Glomerular endothelial cell (primary cell): ENCODE measurements around the gene SPATA18. TPM values are rescaled to one million over a fixed set of nuclear protein-coding genes. Genes with fewer than 3 reads are reported as not detected.

Source experiments
- DNase-seq: peaks from one replicate; pipeline ENCODE4 v3.0.0-alpha.2; 2011; ENCODE audit warnings: low read depth, low spot score; ENCODE audit errors: extremely low read depth
- total RNA-seq: library from RNA; depleted of rRNA; stranded (reverse); fragments of >200 nt; gene quantifications from 2 replicates; pipeline ENCODE4 v1.2.3, GENCODE V29; 2015

SPATA18 gene
- 12.3 and 17.4 TPM in 2 replicates for total RNA-seq

- DNase-seq = no peak
Observed at GRCh38 chr4:52051213-52051614, at the start of gene SPATA18. Gene SPATA18, plus strand, starts transcription at chr4:52051304. Its CDS starts 401 bp downstream, at chr4:52051705.

GRCh38 chr4:52001616-52002015, 49.5 kb upstream of the SPATA18 start:
- DNase-seq = no peak

GRCh38 chr4:52004414-52004813, 46.7 kb upstream of the SPATA18 start:
- DNase-seq = no peak

- DNase-seq = no peak
Observed at GRCh38 chr4:52005604-52006273, 45.4 kb upstream of the SPATA18 start.

- no peak for DNase-seq
Observed at GRCh38 chr4:52006887-52007286, 44.2 kb upstream of the SPATA18 start.

- no peak for DNase-seq
Observed at GRCh38 chr4:52010986-52011385, 40.1 kb upstream of the SPATA18 start.

GRCh38 chr4:52012651-52013050, 38.5 kb upstream of the SPATA18 start:
- no peak for DNase-seq

- no peak for DNase-seq
Observed at GRCh38 chr4:52014903-52015302, 36.2 kb upstream of the SPATA18 start.

- no peak for DNase-seq
Observed at GRCh38 chr4:52015366-52015765, 35.7 kb upstream of the SPATA18 start.

GRCh38 chr4:52016981-52017380, 34.1 kb upstream of the SPATA18 start:
- no peak for DNase-seq

GRCh38 chr4:52017814-52018213, 33.3 kb upstream of the SPATA18 start:
- DNase-seq = no peak

GRCh38 chr4:52019936-52020657, 31.0 kb upstream of the SPATA18 start, which contains the start of gene LRRC66:
Gene LRRC66, minus strand, starts transcription at chr4:52020363. Its CDS starts 2,750 bp downstream, at chr4:52017613.
- DNase-seq = no peak

GRCh38 chr4:52028970-52029369, 22.1 kb upstream of the SPATA18 start:
- DNase-seq = no peak

- no peak for DNase-seq
Observed at GRCh38 chr4:52032005-52032404, 19.1 kb upstream of the SPATA18 start.

GRCh38 chr4:52035190-52035589, 15.9 kb upstream of the SPATA18 start:
- no peak for DNase-seq

- DNase-seq = no peak
Observed at GRCh38 chr4:52036886-52037530, 14.1 kb upstream of the SPATA18 start.

GRCh38 chr4:52037689-52038102, 13.4 kb upstream of the SPATA18 start:
- DNase-seq = no peak

- no peak for DNase-seq
Observed at GRCh38 chr4:52038103-52038912, 12.8 kb upstream of the SPATA18 start, which contains the start of gene SGCB. Gene SGCB, minus strand, starts transcription at chr4:52038299. Its CDS starts 40 bp downstream, at chr4:52038259.

- no peak for DNase-seq
Observed at GRCh38 chr4:52045028-52045427, 6.1 kb upstream of the SPATA18 start.

GRCh38 chr4:52049266-52049665, 1.8 kb upstream of the SPATA18 start:
- no peak for DNase-seq
